ENCODE measurements around the gene ART4.

DNA sequence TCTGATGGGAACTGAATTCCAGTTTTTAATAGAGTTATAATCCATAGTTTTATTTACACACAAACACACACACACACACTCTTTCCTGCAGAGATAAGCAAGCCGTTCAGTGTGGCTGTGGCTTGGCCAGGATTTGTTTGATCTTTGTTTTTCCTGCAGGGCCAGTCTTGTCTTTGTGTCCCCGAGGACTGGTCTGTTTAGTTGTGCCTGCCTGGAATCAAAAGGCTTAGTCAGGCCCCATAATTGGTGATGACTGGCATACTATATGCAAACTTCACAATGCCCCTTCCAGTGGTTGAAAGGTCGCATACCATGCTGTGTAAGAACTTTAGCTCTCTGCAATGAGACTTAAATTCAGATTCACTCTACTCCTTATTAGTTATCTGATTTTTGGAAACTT, 66.1 kb downstream of the ART4 start:
- TF ChIP-seq CTCF (IDR thresholded peaks at IDR 0.05) = no peak
- no peak for TF ChIP-seq POLR2A (IDR thresholded peaks at IDR 0.05)
